CD14-positive monocyte (primary cell): Measurements from ENCODE around the gene KMT2A. TPM values are rescaled to one million over a fixed set of nuclear protein-coding genes. Genes with fewer than 3 reads are reported as not detected.

Source experiments
- DNase-seq, 3 donors: peaks; one replicate each; pipeline ENCODE4 v3.0.0-alpha.2; 2011 to 2022
- H2AFZ ChIP-seq: 2 replicates; pipeline ENCODE4 v1.6.0; 2012; ENCODE audit warnings: mild to moderate bottlenecking, low read depth, low read length, inconsistent platforms; ENCODE audit not compliant: insufficient read depth, poor library complexity, severe bottlenecking
- H3K27ac ChIP-seq, 2 donors: 1 replicate in 1 of 2; 2 replicates in 1 of 2; pipeline ENCODE4 v1.5.1; 2012 to 2013; ENCODE audit warnings: low read length in 2 of 2, control low read depth in 1 of 2, inconsistent platforms in 1 of 2, low read depth in 1 of 2, mild to moderate bottlenecking in 1 of 2
- H3K27me3 ChIP-seq, 2 donors: one replicate each; pipeline versions ENCODE4 v1.6.0 to v1.6.1; 2011 to 2013; ENCODE audit warnings: low read length in 2 of 2; ENCODE audit not compliant: control insufficient read depth in 2 of 2, insufficient read depth in 2 of 2
- H3K36me3 ChIP-seq, 2 donors: replicated peaks in 1 of 2; 1 replicate in 1 of 2; 2 replicates in 1 of 2; pipeline versions ENCODE4 v1.5.1 to v1.6.1; 2012 to 2013; ENCODE audit warnings: low read length in 2 of 2, control low read depth in 1 of 2, inconsistent platforms in 1 of 2, mild to moderate bottlenecking in 1 of 2; ENCODE audit not compliant: insufficient read depth in 2 of 2, control insufficient read depth in 1 of 2
- H3K4me1 ChIP-seq, 2 donors: 1 replicate in 1 of 2; 2 replicates in 1 of 2; pipeline versions ENCODE4 v1.5.1 to v1.6.1; 2012 to 2013; ENCODE audit warnings: low read length in 2 of 2, control low read depth in 1 of 2, inconsistent platforms in 1 of 2, mild to moderate bottlenecking in 1 of 2, moderate library complexity in 1 of 2; ENCODE audit not compliant: insufficient read depth in 2 of 2, control insufficient read depth in 1 of 2
- H3K4me2 ChIP-seq: replicated peaks from 2 replicates; pipeline ENCODE3; 2012; ENCODE audit warnings: low read length, moderate library complexity, mild to moderate bottlenecking; ENCODE audit not compliant: poor library complexity, severe bottlenecking; ENCODE audit errors: extremely low read depth
- H3K4me3 ChIP-seq, 3 experiments: fragments of 200-600 bp in 1 of 3; sonication (generic) in 1 of 3; replicated peaks in 1 of 3; 1 replicate in 2 of 3; 2 replicates in 1 of 3; pipeline ENCODE4 v1.5.1; 2011 to 2013; ENCODE audit warnings: low read length in 3 of 3, mild to moderate bottlenecking in 3 of 3, control low read depth in 2 of 3, low read depth in 2 of 3, inconsistent platforms in 1 of 3, moderate library complexity in 1 of 3
- H3K79me2 ChIP-seq: 2 replicates; pipeline ENCODE4 v1.6.0; 2012; ENCODE audit warnings: mild to moderate bottlenecking, control low read depth, inconsistent platforms, low read length, moderate library complexity; ENCODE audit not compliant: insufficient read depth
- H3K9ac ChIP-seq: 2 replicates; pipeline ENCODE4 v1.6.0; 2017; ENCODE audit warnings: low read length, mild to moderate bottlenecking; ENCODE audit not compliant: insufficient read depth, poor library complexity, severe bottlenecking
- H3K9me3 ChIP-seq, 2 donors: replicated peaks in 1 of 2; 1 replicate in 1 of 2; 2 replicates in 1 of 2; pipeline versions ENCODE4 v1.5.1 to v1.6.1; 2012 to 2013; ENCODE audit warnings: low read length in 2 of 2, control low read depth in 1 of 2; ENCODE audit not compliant: control insufficient read depth in 1 of 2, insufficient read depth in 1 of 2
- H4K20me1 ChIP-seq: 2 replicates; pipeline ENCODE4 v1.6.0; 2012; ENCODE audit warnings: mild to moderate bottlenecking, low read length, control low read depth, moderate library complexity; ENCODE audit not compliant: insufficient read depth
- H3K27ac Mint-ChIP-seq, 7 donors: one replicate each; pipeline ENCODE4 v1.8.0; 2020; ENCODE audit warnings: mild to moderate bottlenecking in 7 of 7, mixed read lengths in 7 of 7, moderate library complexity in 6 of 7, inconsistent platforms in 2 of 7
- H3K27me3 Mint-ChIP-seq, 3 donors: one replicate each; pipeline ENCODE4 v1.8.0; 2021 to 2022; ENCODE audit warnings: low read depth in 3 of 3, mild to moderate bottlenecking in 3 of 3, mixed read lengths in 3 of 3, moderate library complexity in 3 of 3, inconsistent platforms in 1 of 3
- H3K36me3 Mint-ChIP-seq, 2 donors: one replicate each; pipeline ENCODE4 v1.8.0; 2020; ENCODE audit warnings: mixed read lengths in 2 of 2, inconsistent platforms in 1 of 2, mild to moderate bottlenecking in 1 of 2
- H3K4me1 Mint-ChIP-seq: one replicate; pipeline ENCODE4 v1.8.0; 2020; ENCODE audit warnings: mild to moderate bottlenecking, mixed read lengths
- H3K4me3 Mint-ChIP-seq, 2 donors: one replicate each; pipeline ENCODE4 v1.8.0; 2020; ENCODE audit warnings: mild to moderate bottlenecking in 2 of 2, mixed read lengths in 2 of 2, moderate library complexity in 1 of 2
- H3K9me3 Mint-ChIP-seq, 7 donors: one replicate each; pipeline ENCODE4 v1.8.0; 2020 to 2022; ENCODE audit warnings: mixed read lengths in 7 of 7, mild to moderate bottlenecking in 6 of 7, moderate library complexity in 6 of 7, inconsistent platforms in 2 of 7
- CTCF ChIP-seq: fragments of 200-600 bp; IDR thresholded peaks from one replicate; pipeline ENCODE4 v1.8.0; 2022; ENCODE audit warnings: antibody characterized with exemption, mild to moderate bottlenecking
- WGBS: methylation state at CpG from one replicate; pipeline ENCODE4 v1.1.5; 2013; ENCODE audit warnings: missing lambda C conversion rate; ENCODE audit not compliant: insufficient coverage; 5-methylcytosine and 5-hydroxymethylcytosine counted together
- intact Hi-C, 2 donors: fragments of 100-400 bp; cut with micrococcal nuclease; formaldehyde crosslinking; loops; one replicate each; pipeline versions ENCODE4 v1.15.0 to v1.15.1; 2023
- polyA plus RNA-seq, 3 donors: library from polyadenylated mRNA; depleted of rRNA in 1 of 3; unstranded in 2 of 3; stranded (reverse) in 1 of 3; fragments of 300-500 nt in 2 of 3; fragments of >200 nt in 1 of 3; fragmentation: Illumina TruSeq in 2 of 3; gene quantifications; 1 replicate in 2 of 3; 2 replicates in 1 of 3; pipeline ENCODE4 v1.2.3, GENCODE V29; 2012 to 2021

KMT2A gene
- polyA plus RNA-seq, 3 donors = 3.3 to 21.7 (median 3.5) TPM

- peak overlapping the region; percentile 73 to 90 (median 87) for H3K27ac Mint-ChIP-seq
- intact Hi-C loops = loop anchor here (2.0 to 5.0 kb wide), 2 partner anchors 35 to 37 kb away; partner anchors contain the start of gene ATP5MG (in 2 of the 2)
- TF ChIP-seq CTCF = no peak
- H3K27ac ChIP-seq = peak overlapping the region; percentile 20 to 73
- H3K4me2 ChIP-seq = peak overlapping the region; percentile 84
- H3K27me3 Mint-ChIP-seq = peaks cover 0 to 4% (median 0%) of the 10 kb centered on the region in 3 donors
- H3K36me3 ChIP-seq = peaks cover 0 to 8% of the 10 kb centered on the region in 2 donors
- H3K4me3 Mint-ChIP-seq = peak overlapping the region; percentile 93 to 96
- peak overlapping the region; percentile 77 for H3K9ac ChIP-seq
- peak overlapping the region; percentile 93 for H2AFZ ChIP-seq
- peaks cover 59% of the 10 kb centered on the region for H3K79me2 ChIP-seq
- H3K36me3 Mint-ChIP-seq = peaks cover 4 to 6% of the 10 kb centered on the region in 2 donors
- H3K4me1 Mint-ChIP-seq = peaks cover 61% of the 10 kb centered on the region
- DNase-seq = peak in 1 of 3 donors; percentile 10
- no peaks in the 10 kb centered on the region for H3K27me3 ChIP-seq
- no peaks in the 10 kb centered on the region for H3K9me3 Mint-ChIP-seq
- peaks cover 39 to 56% of the 10 kb centered on the region in 2 donors for H3K4me1 ChIP-seq
- WGBS = 0% methylated on average over 16 of the region's 28 CpGs
- H4K20me1 ChIP-seq = peaks cover 58% of the 10 kb centered on the region
- no peaks in the 10 kb centered on the region for H3K9me3 ChIP-seq
- peak overlapping the region; percentile 85 to 94 (median 92) for H3K4me3 ChIP-seq
Observed at GRCh38 chr11:118437208-118438125, 1.2 kb downstream of the KMT2A start.

GRCh38 chr11:118438314-118438931 is 2.1 kb downstream of the KMT2A start:
- Histone ChIP-seq H3K4me2 (peak overlapping the region; percentile 84), H3K27ac (peak overlapping the region; percentile 3 to 73), H3K79me2 (peaks cover 69% of the 10 kb centered on the region), H3K9ac (peak overlapping the region; percentile 77), H3K36me3 (peaks cover 0 to 8% of the 10 kb centered on the region in 2 donors), H3K9me3 (no peaks in the 10 kb centered on the region), H2AFZ (peak overlapping the region; percentile 93), H3K4me1 (peaks cover 39 to 56% of the 10 kb centered on the region in 2 donors), H4K20me1 (peaks cover 67% of the 10 kb centered on the region), H3K27me3 (no peaks in the 10 kb centered on the region), H3K4me3 (peak overlapping the region; percentile 85 to 94 (median 92))
- intact Hi-C loops = loop anchor here in 1 of 2 donors (5.0 kb wide), 1 partner anchor 36 kb away; the partner anchor contains the start of gene ATP5MG
- WGBS = 0% methylated on average over 5 of the region's 14 CpGs
- Mint-ChIP-seq H3K36me3 (peaks cover 4 to 9% of the 10 kb centered on the region in 2 donors), H3K9me3 (no peaks in the 10 kb centered on the region), H3K4me3 (peak overlapping the region; percentile 93 to 96), H3K4me1 (peaks cover 66% of the 10 kb centered on the region), H3K27ac (peak overlapping the region; percentile 73 to 90 (median 82)), H3K27me3 (peaks cover 0 to 4% (median 0%) of the 10 kb centered on the region in 3 donors)
- TF ChIP-seq CTCF = no peak
- DNase-seq = peak; percentile 18 to 43 (median 27)
